Heart left ventricle (tissue), 16 donors: ENCODE measurements around the gene IQGAP2. TPM values are rescaled to one million over a fixed set of nuclear protein-coding genes. Genes with fewer than 3 reads are reported as not detected.
A peak's percentile ranks its signal among the peaks of the same experiment; 100 is the strongest.

Experiments
- ATAC-seq, 4 donors: fragments of 200-7000 bp; cut with Tn5 transposase; one replicate each; pipeline ENCODE4 v1.9.1; 2020 to 2022; ENCODE audit warnings: moderate library complexity in 4 of 4, mild to moderate bottlenecking in 3 of 4, moderate number of reproducible peaks in 1 of 4
- DNase-seq, 5 donors: peaks; one replicate each; pipeline ENCODE4 v3.0.0-alpha.2; 2020
- H3K27ac ChIP-seq, 12 donors: fragments of 200-600 bp; sonication (generic) in 4 of 12; one replicate each; pipeline versions ENCODE4 v1.5.0 to v1.8.0; 2016 to 2022; ENCODE audit warnings: mild to moderate bottlenecking in 2 of 12
- H3K27me3 ChIP-seq, 9 donors: fragments of 200-600 bp; sonication (generic) in 2 of 9; one replicate each; pipeline versions ENCODE4 v1.5.1 to v1.8.0; 2016 to 2022; ENCODE audit warnings: mild to moderate bottlenecking in 3 of 9
- H3K36me3 ChIP-seq, 9 donors: fragments of 200-600 bp; sonication (generic) in 2 of 9; one replicate each; pipeline versions ENCODE4 v1.5.0 to v1.8.0; 2018 to 2022; ENCODE audit warnings: mild to moderate bottlenecking in 2 of 9
- H3K4me1 ChIP-seq, 12 donors: fragments of 200-600 bp; sonication (generic) in 4 of 12; one replicate each; pipeline versions ENCODE4 v1.5.0 to v1.8.0; 2016 to 2022; ENCODE audit warnings: mild to moderate bottlenecking in 3 of 12
- H3K4me3 ChIP-seq, 12 donors: fragments of 200-600 bp; sonication (generic) in 4 of 12; one replicate each; pipeline versions ENCODE4 v1.5.0 to v1.8.0; 2017 to 2022; ENCODE audit warnings: mild to moderate bottlenecking in 9 of 12, moderate library complexity in 4 of 12
- H3K9me3 ChIP-seq, 12 donors: fragments of 200-600 bp; sonication (generic) in 4 of 12; one replicate each; pipeline versions ENCODE4 v1.5.0 to v1.8.0; 2016 to 2022; ENCODE audit warnings: mild to moderate bottlenecking in 1 of 12
- CTCF ChIP-seq, 12 donors: fragments of 200-600 bp; sonication (generic) in 4 of 12; IDR thresholded peaks; one replicate each; pipeline versions ENCODE4 v1.5.0 to v1.8.0; 2018 to 2022; ENCODE audit warnings: antibody characterized with exemption in 12 of 12, mild to moderate bottlenecking in 5 of 12
- POLR2A ChIP-seq, 2 donors: fragments of 450-650 bp; IDR thresholded peaks; one replicate each; pipeline ENCODE4 v1.6.1; 2017; ENCODE audit warnings: antibody characterized with exemption in 2 of 2, mild to moderate bottlenecking in 2 of 2, moderate library complexity in 2 of 2
- WGBS, 4 donors: extraction: QIAGEN DNeasy Blood & Tissue Kit in 2 of 4; methylation state at CpG; one replicate each; pipeline versions ENCODE4 v1.1.5 to v1.1.7; 2013 to 2018; 5-methylcytosine and 5-hydroxymethylcytosine counted together
- intact Hi-C, 10 donors: fragments of 100-400 bp; cut with DNase I; formaldehyde crosslinking; loops; one replicate each; pipeline versions ENCODE4 v1.11.1 to v1.14.2; 2022
- polyA plus RNA-seq, 2 donors: library from polyadenylated mRNA; stranded (reverse); fragments of 200-250 nt; gene quantifications; one replicate each; pipeline ENCODE4 v1.2.3, GENCODE V29; 2013
- total RNA-seq, 9 donors: library from RNA; depleted of rRNA in 2 of 9; stranded (reverse); fragments of >200 nt in 2 of 9; fragmentation: NEBNext Ultra II Directional in 3 of 9; extraction: Animal tissue kit (Norgen Biotek cat#: 25700) in 3 of 9; gene quantifications; one replicate each; pipeline versions ENCODE4 v1.1.0 to v1.2.4, GENCODE V29; 2016 to 2023
- donor health status: ischemic (EF 13 %, LVEDD 7.1; RV severe dilation, severe dysfunction).
- donor health status: healthy with polysubstance abuse.
- donor health status: DM: no; HTN: yes; CAD: no.
- donor health status: DM: no; HTN: no; CAD: no.
- donor health status: ischemic (EF 25% LVEDD 6.9; RV normal size, moderate dysfunction).
- donor health status: ischemic (EF 25% LVEDD 5.7; RV mildly dilated, moderate dysfunction).
- donor health status: healthy.
- donor health status: DM: yes; HTN: yes; CAD: no.
- donor health status: ischemic (EF 35%, LVEDD 5.7; RV mildly dilated, moderate dysfunction).
- donor health status: nonischemic (EF 11% LVEDD 7.7; RV severe dilation, severe dysfunction).
- donor health status: DM: yes; HTN: yes; CAD: no.
- donor health status: PGD.
- donor health status: ischemic (EF 29% LVEDD 5.4; RV normal size, mild dysfunction).
- donor health status: nonischemic (EF 23%, LVEDD 6.1; RV moderate dilation, normal function).

IQGAP2 gene
- total and polyA plus RNA-seq, 11 donors = 1.7 to 35.4 (median 6.1) TPM

- Histone ChIP-seq H3K9me3 (no peaks in the 10 kb centered on the region), H3K27ac (no peak overlapping the region), H3K4me3 (no peak overlapping the region), H3K4me1 (no peaks in the 10 kb centered on the region), H3K27me3 (no peaks in the 10 kb centered on the region), H3K36me3 (peaks cover 0 to 16% (median 0%) of the 10 kb centered on the region in 9 donors)
- DNase-seq = no peak
- intact Hi-C loops = no loop called here
- TF ChIP-seq POLR2A (IDR thresholded peaks at IDR 0.05) = no peak
- 68 to 81% (median 77%) methylated on average over 4 of the region's 4 CpGs for WGBS, 4 donors
- no peak for ATAC-seq
These were observed 214.6 kb downstream of the IQGAP2 start for GRCh38 chr5:76617675-76618074.

- WGBS, 4 donors = 89 to 95% (median 94%) methylated on average over 5 of the region's 5 CpGs
- DNase-seq (no peak), ATAC-seq (no peak)
- Histone ChIP-seq H3K9me3 (no peaks in the 10 kb centered on the region), H3K36me3 (peaks cover 0 to 16% (median 0%) of the 10 kb centered on the region in 9 donors), H3K27ac (no peak overlapping the region), H3K4me3 (no peak overlapping the region), H3K4me1 (peaks cover 0 to 7% (median 0%) of the 10 kb centered on the region in 12 donors), H3K27me3 (no peaks in the 10 kb centered on the region)
- intact Hi-C loops = no loop called here
- TF ChIP-seq POLR2A (IDR thresholded peaks at IDR 0.05) (no peak), CTCF (IDR thresholded peaks at IDR 0.05) (no peak)
These were observed 217.1 kb downstream of the IQGAP2 start for GRCh38 chr5:76620166-76620565.

- 84 to 92% (median 90%) methylated on average over 5 of the region's 5 CpGs for WGBS, 4 donors
- intact Hi-C loops = no loop called here
- Histone ChIP-seq H3K4me1 (peaks cover 0 to 15% (median 0%) of the 10 kb centered on the region in 12 donors), H3K27ac (peak overlapping the region in 1 of 12 donors; percentile 38), H3K36me3 (peaks cover 0 to 11% (median 0%) of the 10 kb centered on the region in 9 donors), H3K9me3 (no peaks in the 10 kb centered on the region), H3K4me3 (peak overlapping the region in 5 of 12 donors; percentile 11 to 35 (median 30)), H3K27me3 (no peaks in the 10 kb centered on the region)
- ATAC-seq (no peak), DNase-seq (no peak)
- TF ChIP-seq POLR2A (IDR thresholded peaks at IDR 0.05) = no peak
- TF ChIP-seq CTCF (IDR thresholded peaks at IDR 0.05) = no peak
These were observed 219.0 kb downstream of the IQGAP2 start for GRCh38 chr5:76622076-76622475.

- Histone ChIP-seq H3K9me3 (no peaks in the 10 kb centered on the region), H3K4me3 (peak within 1 kb of the TSS in 7 of 12 donors; percentile 10 to 35 (median 30)), H3K4me1 (peaks cover 0 to 15% (median 0%) of the 10 kb centered on the region in 12 donors), H3K36me3 (peaks cover 0 to 7% (median 0%) of the 10 kb centered on the region in 9 donors), H3K27ac (peak within 1 kb of the TSS in 4 of 12 donors; percentile 14 to 38 (median 30)), H3K27me3 (no peaks in the 10 kb centered on the region)
- ATAC-seq (peak in 3 of 4 donors; percentile 70 to 87 (median 79)), DNase-seq (peak in 3 of 5 donors; percentile 15 to 39 (median 29))
- 21 to 27% (median 23%) methylated on average over 7 of the region's 7 CpGs for whole genome bisulfite sequencing, 4 donors
- no peak for TF ChIP-seq CTCF (IDR thresholded peaks at IDR 0.05)
- intact Hi-C loops = no loop called here
These were observed 220.0 kb downstream of the IQGAP2 start, which contains the start of gene F2RL2 for GRCh38 chr5:76622973-76623596. F2RL2 (minus strand) TSS chr5:76623403; CDS start chr5:76623230, 173 bp downstream.
